K562 (cell line): ENCODE measurements around the gene ZNF318. TPM values are rescaled to one million over a fixed set of nuclear protein-coding genes. Genes with fewer than 3 reads are reported as not detected.

Experiments used
- ATAC-seq: fragments of 200-7000 bp; cut with Tn5 transposase; 3 replicates; pipeline ENCODE4 v1.9.1; 2020; ENCODE audit warnings: moderate library complexity
- BruUV-seq: library from RNA; stranded (reverse); fragments of 400-500 nt; replicated peaks from 2 replicates; lab custom pipeline; 2021; lab: Mats Ljungman, UMichigan
- CTCF ChIA-PET: fragments of 300-600 bp; formaldehyde crosslinking; extraction: SDS; loops from one replicate; lab custom pipeline; 2021; ENCODE audit warnings: low intra/inter-chr PET ratio; lab: Yijun Ruan, JAX
- POLR2A ChIA-PET: fragments of 300-600, 350-650 bp; sonication (Branson Sonifier 250); formaldehyde crosslinking; extraction: SDS; loops from one replicate; lab custom pipeline; 2021; ENCODE audit warnings: antibody characterized with exemption, inconsistent platforms; lab: Yijun Ruan, JAX
- DNase-seq, 4 experiments: peaks; one replicate each; pipeline versions ENCODE4 v3.0.0 to v3.0.0-alpha.2; 2011 to 2018; ENCODE audit warnings: low spot score in 3 of 4, mixed read lengths in 3 of 4; ENCODE audit errors: extremely low read depth in 1 of 4
- FAIRE-seq: peaks from 2 replicates; lab custom pipeline; 2011; peaks lifted over from hg19 to GRCh38; lab: Jason Lieb, UNC
- H2AFZ ChIP-seq: 2 replicates; pipeline ENCODE4 v1.6.0; 2011; ENCODE audit warnings: low read depth, low read length, control low read depth, inconsistent platforms
- H3K27ac ChIP-seq: fragments of 200-600 bp; 3 replicates; pipeline ENCODE4 v1.8.0; 2011; ENCODE audit warnings: low read depth, mild to moderate bottlenecking, control low read depth, inconsistent platforms, low read length, moderate library complexity, mixed read lengths; ENCODE audit errors: extremely low read depth
- H3K27me3 ChIP-seq, 2 experiments: fragments of 300-600 bp in 1 of 2; 2 replicates in 1 of 2; 3 replicates in 1 of 2; pipeline versions ENCODE4 v1.6.0 to v1.8.0; 2011; ENCODE audit warnings: inconsistent platforms in 2 of 2, low read length in 2 of 2, mild to moderate bottlenecking in 1 of 2, mixed read lengths in 1 of 2, moderate library complexity in 1 of 2; ENCODE audit not compliant: control insufficient read depth in 2 of 2, insufficient read depth in 2 of 2
- H3K36me3 ChIP-seq: fragments of 300-600 bp; 3 replicates; pipeline ENCODE4 v1.8.0; 2011; ENCODE audit warnings: mild to moderate bottlenecking, low read length, inconsistent platforms; ENCODE audit not compliant: control insufficient read depth, insufficient read depth
- H3K4me1 ChIP-seq, 2 experiments: fragments of 200-600 bp in 1 of 2; replicated peaks in 1 of 2; 2 replicates in 1 of 2; 3 replicates in 1 of 2; pipeline versions ENCODE4 v1.5.1 to v1.8.0; 2011; ENCODE audit warnings: inconsistent platforms in 2 of 2, low read length in 2 of 2, mild to moderate bottlenecking in 1 of 2, mixed read lengths in 1 of 2, moderate library complexity in 1 of 2; ENCODE audit not compliant: control insufficient read depth in 2 of 2, insufficient read depth in 2 of 2
- H3K4me2 ChIP-seq: 2 replicates; pipeline ENCODE4 v1.6.1; 2011; ENCODE audit warnings: low read length, control low read depth, inconsistent platforms, mixed read lengths; ENCODE audit not compliant: insufficient read depth
- H3K4me3 ChIP-seq: fragments of 200-600 bp; sonication (generic), shearing (Covaris generic); 2 replicates; pipeline ENCODE4 v1.5.1; 2016; ENCODE audit warnings: control low read depth, inconsistent platforms
- H3K79me2 ChIP-seq: fragments of 200-600 bp; 3 replicates; pipeline ENCODE4 v1.8.0; 2011; ENCODE audit warnings: low read length, inconsistent platforms; ENCODE audit not compliant: control insufficient read depth, insufficient read depth
- H3K9ac ChIP-seq, 2 experiments: 2 replicates each; pipeline versions ENCODE4 v1.6.0 to v1.6.1; 2011; ENCODE audit warnings: low read depth in 2 of 2, low read length in 2 of 2, control low read depth in 1 of 2, inconsistent platforms in 1 of 2, mild to moderate bottlenecking in 1 of 2, mixed read lengths in 1 of 2; ENCODE audit not compliant: insufficient read depth in 1 of 2
- H3K9me1 ChIP-seq: one replicate; pipeline ENCODE4 v1.6.0; 2011; ENCODE audit warnings: inconsistent platforms, mild to moderate bottlenecking, low read length, moderate library complexity; ENCODE audit not compliant: control insufficient read depth, insufficient read depth
- H3K9me3 ChIP-seq: replicated peaks from 2 replicates; pipeline ENCODE4 v1.5.1; 2011; ENCODE audit warnings: low read depth, low read length, inconsistent platforms; ENCODE audit not compliant: control insufficient read depth, insufficient read depth
- H4K20me1 ChIP-seq: replicated peaks from 2 replicates; pipeline ENCODE4 v1.6.1; 2011; ENCODE audit warnings: low read length, inconsistent platforms, mixed read lengths; ENCODE audit not compliant: control insufficient read depth, insufficient read depth
- CREB3L1 ChIP-seq: fragments of 450-650 bp; IDR thresholded peaks from 2 replicates; pipeline ENCODE4 v1.6.1; 2014; ENCODE audit warnings: low read depth, mild to moderate bottlenecking, moderate library complexity, borderline replicate concordance
- STAG1 ChIP-seq: sonication (generic); formaldehyde crosslinking; IDR thresholded peaks from 2 replicates; pipeline ENCODE4 v1.5.0; 2020; ENCODE audit warnings: missing genetic modification reagents, borderline replicate concordance
- WGBS: fragments of 100-300 bp; shearing (Covaris generic); methylation state at CpG from one replicate; pipeline ENCODE4 v1.1.6; 2016; ENCODE audit warnings: low coverage, mixed read lengths; ENCODE audit not compliant: insufficient coverage; ENCODE audit errors: missing lambda C conversion rate; 5-methylcytosine and 5-hydroxymethylcytosine counted together
- in situ Hi-C: fragments of 300-500 bp; cut with MboI; formaldehyde crosslinking; loops from 4 replicates; pipeline ENCODE4 v1.15.0; 2018; ENCODE audit warnings: inconsistent platforms, mixed read lengths
- intact Hi-C: fragments of 100-400 bp; cut with micrococcal nuclease; formaldehyde crosslinking; loops from 2 replicates; pipeline ENCODE4 v1.14.2; 2022
- polyA plus RNA-seq, 8 experiments: library from polyadenylated mRNA; depleted of rRNA in 4 of 8; stranded (reverse) in 5 of 8; unstranded in 3 of 8; fragments of >200 nt; fragmentation: Nextera tagmentation in 2 of 8; fragmentation: Illumina TruSeq in 1 of 8; extraction: Ambion mirVana in 2 of 8; extraction: Trizol in 1 of 8; gene quantifications; 2 replicates each; pipeline versions ENCODE4 v1.2.1 to v1.2.3, GENCODE V29; 2011 to 2014; ENCODE audit warnings: inconsistent platforms in 1 of 8, missing spikeins in 1 of 8
- total RNA-seq, 7 experiments: library from RNA; depleted of rRNA in 6 of 7; stranded (reverse); fragments of >200 nt in 6 of 7; fragmentation: Illumina TruSeq in 2 of 7; extraction: Trizol in 2 of 7; gene quantifications; 2 replicates each; pipeline versions ENCODE4 v1.2.1 to v1.2.3, GENCODE V29; 2011 to 2021; ENCODE audit warnings: low replicate concordance in 1 of 7

Gene ZNF318
- total and polyA plus RNA-seq, 9 of the 15 experiments (the other 6 are each of a cell fraction or from before 2014, with no cell fraction given) = 3.2 to 19.0 (median 9.2) TPM

DNA sequence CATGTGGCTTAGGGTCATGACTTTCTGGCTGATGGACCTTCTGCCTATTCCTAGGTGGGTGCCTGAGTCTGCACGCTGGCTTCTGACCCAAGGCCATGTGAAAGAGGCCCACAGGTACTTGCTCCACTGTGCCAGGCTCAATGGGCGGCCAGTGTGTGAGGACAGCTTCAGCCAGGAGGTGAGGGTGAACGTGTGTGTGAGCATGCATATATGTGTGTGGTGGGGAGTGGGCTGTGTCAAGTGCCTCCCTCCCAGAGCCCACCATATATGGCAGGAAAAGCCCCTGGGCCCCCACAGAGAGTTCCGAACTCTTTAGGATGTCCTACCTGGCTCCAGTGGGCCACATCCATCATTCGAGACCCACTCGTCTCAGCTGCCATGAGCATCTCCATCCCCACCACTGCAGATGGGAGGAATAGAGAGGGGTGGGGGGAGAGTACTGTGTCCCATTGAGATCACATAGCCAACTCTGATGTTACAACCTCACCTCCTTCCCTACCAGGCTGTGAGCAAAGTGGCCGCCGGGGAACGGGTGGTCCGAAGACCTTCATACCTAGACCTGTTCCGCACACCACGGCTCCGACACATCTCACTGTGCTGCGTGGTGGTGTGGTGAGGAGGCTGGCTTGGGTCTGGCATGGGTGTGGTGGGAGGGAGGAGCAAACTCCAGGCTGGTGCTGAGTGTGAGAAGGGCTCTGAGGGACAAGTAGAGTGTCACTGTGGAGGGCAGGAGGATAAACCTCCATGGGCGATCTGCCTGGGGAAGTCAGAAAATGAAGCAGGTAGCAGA lies 68.2 kb downstream of the ZNF318 start:
- Histone ChIP-seq H2AFZ (no peak overlapping the region), H3K36me3 (no peaks in the 10 kb centered on the region), H3K4me1 (peaks cover 0 to 6% of the 10 kb centered on the region in 2 experiments; a peak in 3 of 5 replicates), H3K9ac (peak overlapping the region in 1 of 2 experiments; percentile 23; a peak in 1 of 4 replicates), H4K20me1 (0 out of 2 replicates have a peak, but pooled peaks cover 7% of the 10 kb centered on the region), H3K9me3 (no peaks in the 10 kb centered on the region), H3K9me1 (peaks cover 2% of the 10 kb centered on the region), H3K4me2 (no peak overlapping the region), H3K4me3 (no peak overlapping the region), H3K27me3 (peaks cover 34 to 52% of the 10 kb centered on the region in 2 experiments; a peak in 4 of 5 replicates), H3K79me2 (no peaks in the 10 kb centered on the region), H3K27ac (no peak overlapping the region)
- FAIRE-seq (no peak), ATAC-seq (no peak), DNase-seq (peak in 1 of 4 experiments; percentile 20)
- CTCF ChIA-PET = no interaction called here
- POLR2A ChIA-PET = interaction anchor here (1.1 to 1.8 kb wide), 2 partner anchors 8 to 13 kb away, joined by 4 to 8 read pairs; no protein-coding TSS in a partner anchor
- 6% methylated on average over 15 of the region's 15 CpGs for WGBS
- no TSS peak for BruUV-seq
- in situ Hi-C loops (no loop called here), intact Hi-C loops (no loop called here)
- TF ChIP-seq STAG1 (CRISPR knock-in tag) = 0 out of 2 replicates have a peak, but pooled peaks have one; percentile 4
- no peak for TF ChIP-seq CREB3L1
